CD4-positive, alpha-beta memory T cell (primary cell): ENCODE data around the gene QPRT. TPM values are rescaled to one million over a fixed set of nuclear protein-coding genes. Genes with fewer than 3 reads are reported as not detected.
"Not testable (repeated sequence)": the region's sequence is repeated elsewhere in the genome, so short reads cannot be mapped to it uniquely, and the experiment has no call there.

Experiments
- CTCF ChIA-PET: fragments of 350-600 bp; sonication (Branson Sonifier 250); formaldehyde crosslinking; loops from one replicate; lab custom pipeline; 2021; ENCODE audit warnings: inconsistent platforms; ENCODE audit not compliant: partially characterized antibody; lab: Charles Lee
- POLR2A ChIA-PET: fragments of 350-600 bp; sonication (Branson Sonifier 250); formaldehyde crosslinking; loops from one replicate; lab custom pipeline; 2021; ENCODE audit not compliant: partially characterized antibody; lab: Charles Lee
- DNase-seq, 5 donors: peaks; one replicate each; pipeline versions ENCODE4 v3.0.0 to v3.0.0-alpha.2; 2020 to 2022; ENCODE audit warnings: mixed read lengths in 1 of 5
- H3K27ac ChIP-seq: one replicate; pipeline ENCODE4 v1.7.0; 2013; ENCODE audit warnings: low read depth, low read length
- H3K27me3 ChIP-seq: 2 replicates; pipeline ENCODE4 v1.7.0; 2013; ENCODE audit warnings: mild to moderate bottlenecking, low read length, moderate library complexity; ENCODE audit not compliant: insufficient read depth
- H3K36me3 ChIP-seq: 2 replicates; pipeline ENCODE4 v1.7.0; 2013; ENCODE audit warnings: mild to moderate bottlenecking, low read length, moderate library complexity; ENCODE audit not compliant: insufficient read depth
- H3K4me1 ChIP-seq: 2 replicates; pipeline ENCODE4 v1.7.0; 2013; ENCODE audit warnings: mild to moderate bottlenecking, low read length, moderate library complexity; ENCODE audit not compliant: insufficient read depth
- H3K4me3 ChIP-seq, 2 donors: one replicate each; pipeline ENCODE4 v1.7.0; 2013; ENCODE audit warnings: low read length in 2 of 2, mild to moderate bottlenecking in 1 of 2
- H3K9me3 ChIP-seq, 2 donors: one replicate each; pipeline ENCODE4 v1.7.0; 2013; ENCODE audit warnings: low read length in 2 of 2, control low read depth in 1 of 2; ENCODE audit not compliant: control insufficient read depth in 1 of 2
- H3K27ac Mint-ChIP-seq, 7 donors: one replicate each; pipeline ENCODE4 v1.8.0; 2020 to 2021; ENCODE audit warnings: mixed read lengths in 7 of 7, mild to moderate bottlenecking in 6 of 7, inconsistent platforms in 3 of 7, moderate library complexity in 3 of 7
- H3K27me3 Mint-ChIP-seq, 2 donors: one replicate each; pipeline ENCODE4 v1.8.0; 2020 to 2021; ENCODE audit warnings: mixed read lengths in 2 of 2
- H3K36me3 Mint-ChIP-seq, 2 donors: one replicate each; pipeline ENCODE4 v1.8.0; 2020 to 2021; ENCODE audit warnings: mixed read lengths in 2 of 2, inconsistent platforms in 1 of 2, mild to moderate bottlenecking in 1 of 2
- H3K4me1 Mint-ChIP-seq, 4 donors: one replicate each; pipeline ENCODE4 v1.8.0; 2020 to 2021; ENCODE audit warnings: mixed read lengths in 4 of 4, mild to moderate bottlenecking in 1 of 4
- H3K4me3 Mint-ChIP-seq, 8 donors: one replicate each; pipeline ENCODE4 v1.8.0; 2020 to 2021; ENCODE audit warnings: mixed read lengths in 8 of 8, mild to moderate bottlenecking in 7 of 8, moderate library complexity in 6 of 8, inconsistent platforms in 3 of 8
- H3K9me3 Mint-ChIP-seq, 8 donors: one replicate each; pipeline ENCODE4 v1.8.0; 2020 to 2021; ENCODE audit warnings: mixed read lengths in 8 of 8, mild to moderate bottlenecking in 5 of 8, inconsistent platforms in 3 of 8, moderate library complexity in 1 of 8
- intact Hi-C: fragments of 100-400 bp; cut with micrococcal nuclease; formaldehyde crosslinking; loops from one replicate; pipeline ENCODE4 v1.15.1; 2023
- polyA plus RNA-seq, 2 donors: library from polyadenylated mRNA; unstranded; fragments of 300-500 nt; fragmentation: Illumina TruSeq; gene quantifications; one replicate each; pipeline ENCODE4 v1.2.3, GENCODE V29; 2021
- total RNA-seq, 2 experiments: library from RNA; stranded (reverse); gene quantifications; one replicate each; pipeline ENCODE4 v1.2.3, GENCODE V29; 2021

Gene QPRT
- total and polyA plus RNA-seq, 4 experiments from 2014 or later: 0.53 to 1.1 (median 0.84) TPM

DNA sequence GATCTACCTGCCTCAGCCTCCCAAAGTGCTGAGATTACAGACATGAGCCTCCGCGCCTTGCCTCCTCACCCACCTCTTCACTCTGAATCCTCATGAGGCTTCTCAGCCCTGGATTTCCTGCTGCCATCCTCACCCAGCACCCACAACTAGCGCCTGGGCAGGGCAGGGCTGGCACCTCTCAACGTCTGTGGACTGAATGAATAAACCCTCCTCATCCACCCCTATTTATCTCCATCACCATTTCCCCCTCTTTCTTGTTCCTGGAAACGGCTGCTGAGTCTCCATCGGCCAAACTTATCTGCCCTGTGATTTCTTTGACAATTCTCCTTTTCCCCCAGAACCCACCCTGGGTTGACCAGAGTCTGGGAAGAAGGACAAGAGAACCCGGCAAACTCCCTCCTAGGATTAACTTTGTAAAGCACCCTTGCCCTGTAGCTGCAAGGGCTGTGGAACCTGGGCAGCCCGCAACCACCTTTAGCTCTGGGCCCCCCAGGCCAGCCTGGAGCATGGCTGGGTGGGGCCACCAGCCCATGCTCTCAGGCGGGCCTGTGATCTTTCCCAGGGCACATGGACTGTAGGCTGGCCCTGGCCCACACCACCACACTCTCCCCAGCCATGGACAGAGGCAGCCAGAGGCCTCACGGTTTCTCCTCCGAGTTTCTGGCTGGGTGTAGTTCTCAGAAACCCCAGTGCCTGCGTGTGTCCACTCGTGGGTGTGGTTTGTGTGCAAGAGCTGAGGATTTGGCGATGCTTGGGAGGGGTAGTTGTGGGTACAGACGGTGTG lies 13.5 kb upstream of the QPRT start:
- Mint-ChIP-seq H3K9me3 (peaks cover 0 to 5% (median 0%) of the 10 kb centered on the region in 8 donors), H3K4me1 (peaks cover 35 to 85% (median 54%) of the 10 kb centered on the region in 4 donors), H3K27me3 (peaks cover 0 to 3% of the 10 kb centered on the region in 2 donors), H3K4me3 (peak overlapping the region; percentile 97 to 99 (median 99)), H3K36me3 (peaks cover 26 to 44% of the 10 kb centered on the region in 2 donors), H3K27ac (peak overlapping the region; percentile 94 to 100 (median 97))
- Histone ChIP-seq H3K27ac (peak overlapping the region; percentile 82), H3K27me3 (no peaks in the 10 kb centered on the region), H3K36me3 (peaks cover 10% of the 10 kb centered on the region), H3K4me1 (peaks cover 68% of the 10 kb centered on the region), H3K4me3 (peak overlapping the region; percentile 78 to 95), H3K9me3 (no peaks in the 10 kb centered on the region)
- DNase-seq: peak; percentile 28 to 55 (median 38)
- intact Hi-C loops: loop anchor here (2.0 kb wide), 1 partner anchor 13 kb away; the partner anchor contains the start of gene QPRT
- ChIA-PET CTCF (interaction anchor here (1.4 to 3.3 kb wide), 3 partner anchors 11 to 25 kb away, joined by 3 to 9 read pairs (median 6); no protein-coding TSS in a partner anchor), POLR2A (interaction anchor here (0.5 to 7.4 kb wide), 12 partner anchors 11 to 993 kb away, joined by 3 to 75 read pairs (median 4); partner anchors contain the start of genes FBRS, PAGR1, QPRT and TAOK2)

DNA sequence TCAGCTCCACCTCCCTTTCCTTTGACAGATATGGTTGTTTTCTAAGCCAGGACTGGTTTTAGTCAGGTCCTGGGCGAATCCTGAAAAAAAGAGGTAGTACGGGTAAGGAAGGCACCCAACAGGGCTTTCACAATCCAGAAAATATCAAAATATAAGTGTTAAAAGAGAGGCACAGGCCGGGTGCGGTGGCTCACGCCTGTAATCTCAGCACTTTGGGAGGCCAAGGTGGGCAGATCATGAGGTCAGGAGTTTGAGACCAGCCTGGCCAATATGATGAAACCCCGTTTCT lies 11.7 kb upstream of the QPRT start:
- peak overlapping the region in 1 of 2 donors; percentile 78 for H3K4me3 ChIP-seq
- H3K27me3 ChIP-seq, DNase-seq, intact Hi-C loops, H3K9me3 ChIP-seq, H3K9me3 Mint-ChIP-seq, H3K27me3 Mint-ChIP-seq, H3K36me3 ChIP-seq: not testable (repeated sequence)
- CTCF ChIA-PET: interaction anchor here (0.8 to 1.3 kb wide), 3 partner anchors 12 to 24 kb away, joined by 3 to 4 read pairs (median 3); partner anchors contain the start of gene QPRT
- H3K36me3 Mint-ChIP-seq: peaks cover 30 to 53% of the 10 kb centered on the region in 2 donors
- H3K4me3 Mint-ChIP-seq: peak overlapping the region; percentile 64 to 99 (median 98)
- H3K27ac Mint-ChIP-seq: peak overlapping the region in 6 of 7 donors; percentile 75 to 100 (median 94)
- H3K4me1 Mint-ChIP-seq: peaks cover 23 to 77% (median 45%) of the 10 kb centered on the region in 4 donors
- peak overlapping the region; percentile 82 for H3K27ac ChIP-seq
- H3K4me1 ChIP-seq: peaks cover 50% of the 10 kb centered on the region
- POLR2A ChIA-PET: interaction anchor here (0.6 to 7.4 kb wide), 8 partner anchors 10 to 398 kb away, joined by 3 to 75 read pairs (median 6); partner anchors contain the start of genes ALDOA, QPRT and TAOK2

DNA sequence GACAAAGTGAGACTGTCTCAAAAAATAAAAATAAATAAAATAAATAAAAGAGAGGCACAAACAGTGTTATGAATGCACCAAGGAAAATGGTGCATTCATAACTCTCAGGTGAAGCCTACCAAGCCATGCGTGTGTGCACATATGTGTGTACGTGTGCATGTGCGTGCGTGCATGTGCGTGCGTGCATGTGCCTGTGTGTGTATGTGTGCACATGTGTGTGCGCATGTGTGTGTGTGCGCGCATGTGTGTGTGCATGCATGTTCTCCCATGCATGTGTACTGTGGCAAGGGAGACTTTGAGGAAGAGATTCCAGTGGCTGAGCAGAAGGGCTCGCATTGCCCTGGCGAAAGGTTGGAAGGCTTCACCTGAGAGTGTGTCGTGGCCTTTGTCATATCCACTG lies 11.2 kb upstream of the QPRT start:
- H3K4me3 ChIP-seq: no peak overlapping the region
- H3K36me3 ChIP-seq: peaks cover 10% of the 10 kb centered on the region
- H3K27ac ChIP-seq: no peak overlapping the region
- intact Hi-C loops: no loop called here
- H3K27me3 Mint-ChIP-seq: peaks cover 0 to 3% of the 10 kb centered on the region in 2 donors
- H3K4me1 ChIP-seq: peaks cover 47% of the 10 kb centered on the region
- no peak for DNase-seq
- H3K9me3 Mint-ChIP-seq: peaks cover 0 to 5% (median 0%) of the 10 kb centered on the region in 8 donors
- POLR2A ChIA-PET: interaction anchor here (0.6 to 7.4 kb wide), 4 partner anchors 9 to 398 kb away, joined by 3 to 75 read pairs (median 6); partner anchors contain the start of genes ALDOA and QPRT
- H3K9me3 ChIP-seq: no peaks in the 10 kb centered on the region
- H3K27ac Mint-ChIP-seq: peak overlapping the region in 5 of 7 donors; percentile 22 to 100 (median 65)
- H3K36me3 Mint-ChIP-seq: peaks cover 30 to 50% of the 10 kb centered on the region in 2 donors
- peak overlapping the region in 6 of 8 donors; percentile 15 to 99 (median 46) for H3K4me3 Mint-ChIP-seq
- peaks cover 23 to 72% (median 44%) of the 10 kb centered on the region in 4 donors for H3K4me1 Mint-ChIP-seq
- no peaks in the 10 kb centered on the region for H3K27me3 ChIP-seq
- CTCF ChIA-PET: interaction anchor here (1.3 kb wide), 1 partner anchor 24 kb away, joined by 4 read pairs; no protein-coding TSS in a partner anchor

DNA sequence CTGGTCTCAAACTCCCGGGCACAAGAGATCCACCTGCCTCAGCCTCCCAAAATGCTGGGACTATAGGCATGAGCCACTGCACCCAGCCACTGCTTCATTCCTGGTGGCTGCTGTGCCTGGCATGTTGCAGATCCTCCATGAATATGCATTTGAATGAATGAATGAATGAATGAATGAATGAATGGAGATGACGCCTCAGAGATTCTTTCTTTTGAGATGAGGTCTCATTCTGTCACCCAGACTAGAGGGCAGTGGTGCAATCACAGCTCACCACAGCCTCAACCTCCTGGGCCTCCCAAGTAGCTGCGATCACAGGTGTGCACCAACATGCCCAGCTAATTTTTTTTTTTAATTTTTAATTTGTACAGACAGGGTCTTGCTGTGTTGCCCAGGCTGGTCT lies 10.7 kb upstream of the QPRT start:
- H3K27me3 ChIP-seq: no peaks in the 10 kb centered on the region
- H3K27me3 Mint-ChIP-seq: peaks cover 0 to 3% of the 10 kb centered on the region in 2 donors
- no peaks in the 10 kb centered on the region for H3K9me3 ChIP-seq
- peaks cover 23 to 67% (median 44%) of the 10 kb centered on the region in 4 donors for H3K4me1 Mint-ChIP-seq
- intact Hi-C loops: no loop called here
- H3K4me3 ChIP-seq: no peak overlapping the region
- CTCF ChIA-PET: no interaction called here
- H3K4me3 Mint-ChIP-seq: peak overlapping the region in 1 of 8 donors; percentile 43
- peaks cover 10% of the 10 kb centered on the region for H3K36me3 ChIP-seq
- H3K27ac ChIP-seq: no peak overlapping the region
- peak overlapping the region in 3 of 7 donors; percentile 66 to 100 (median 70) for H3K27ac Mint-ChIP-seq
- peaks cover 0 to 5% (median 0%) of the 10 kb centered on the region in 8 donors for H3K9me3 Mint-ChIP-seq
- peaks cover 28 to 46% of the 10 kb centered on the region in 2 donors for H3K36me3 Mint-ChIP-seq
- DNase-seq: no peak
- POLR2A ChIA-PET: interaction anchor here (0.6 kb wide), 1 partner anchor 397 kb away, joined by 3 read pairs; the partner anchor contains the start of gene ALDOA
- peaks cover 47% of the 10 kb centered on the region for H3K4me1 ChIP-seq

DNA sequence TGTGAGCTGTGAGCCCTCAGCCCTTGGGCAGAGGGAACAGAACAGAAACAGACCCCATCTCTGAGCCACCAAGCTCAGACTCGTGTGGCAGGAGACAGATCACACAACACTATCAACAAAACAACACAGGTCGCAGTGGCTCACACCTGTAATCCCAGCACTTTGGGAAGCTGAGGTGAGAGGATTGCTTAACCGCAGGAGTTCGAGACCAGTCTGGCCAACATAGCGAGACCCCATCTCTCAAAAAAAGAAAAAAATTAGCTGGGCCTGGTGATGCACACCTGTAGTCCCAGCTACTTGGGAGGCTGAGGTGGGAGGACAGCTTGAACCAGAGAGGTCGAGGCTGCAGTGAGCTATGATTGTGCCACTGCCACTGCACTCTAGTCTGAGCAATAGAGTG lies 5.5 kb upstream of the QPRT start:
- Histone ChIP-seq H3K27me3 (no peaks in the 10 kb centered on the region), H3K9me3 (no peaks in the 10 kb centered on the region), H3K36me3 (no peaks in the 10 kb centered on the region), H3K27ac (no peak overlapping the region), H3K4me1 (peaks cover 16% of the 10 kb centered on the region), H3K4me3 (no peak overlapping the region)
- CTCF ChIA-PET: interaction anchor here (0.6 to 1.5 kb wide), 3 partner anchors 175 to 361 kb away, joined by 4 read pairs; no protein-coding TSS in a partner anchor
- peaks cover 4 to 12% of the 10 kb centered on the region in 2 donors for H3K36me3 Mint-ChIP-seq
- peaks cover 6 to 28% (median 17%) of the 10 kb centered on the region in 4 donors for H3K4me1 Mint-ChIP-seq
- H3K27me3 Mint-ChIP-seq: no peaks in the 10 kb centered on the region
- H3K9me3 Mint-ChIP-seq: peaks cover 0 to 2% (median 0%) of the 10 kb centered on the region in 8 donors
- POLR2A ChIA-PET: interaction anchor here (7.9 kb wide), 1 partner anchor 9 kb away, joined by 75 read pairs; the partner anchor contains the start of gene SPN
- H3K4me3 Mint-ChIP-seq: no peak overlapping the region
- intact Hi-C loops: no loop called here
- no peak for DNase-seq
- peak overlapping the region in 2 of 7 donors; percentile 26 to 80 for H3K27ac Mint-ChIP-seq

DNA sequence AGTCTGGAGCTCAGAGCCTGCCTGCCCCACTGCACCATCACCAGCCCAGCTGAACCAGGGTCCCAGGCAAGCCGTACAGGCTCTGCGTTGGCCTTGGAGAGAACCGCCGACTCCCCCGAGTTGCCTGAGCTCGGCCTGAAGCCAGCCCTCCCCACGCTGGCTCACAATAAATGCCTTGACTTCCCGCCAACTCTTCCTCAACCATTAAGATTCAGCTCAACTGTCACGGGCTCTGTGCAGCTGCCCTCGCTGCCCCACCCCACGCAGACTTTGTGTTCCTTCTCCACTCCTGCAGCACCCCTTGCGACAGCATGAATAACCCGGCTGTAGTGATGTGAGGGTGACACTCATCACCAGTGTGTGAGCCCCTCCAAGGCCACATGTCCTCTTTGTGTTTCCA lies 4.8 kb upstream of the QPRT start:
- intact Hi-C loops: no loop called here
- H3K27ac Mint-ChIP-seq: peak overlapping the region in 3 of 7 donors; percentile 61 to 75 (median 62)
- no peaks in the 10 kb centered on the region for H3K36me3 ChIP-seq
- no peak overlapping the region for H3K27ac ChIP-seq
- H3K27me3 ChIP-seq: no peaks in the 10 kb centered on the region
- CTCF ChIA-PET: interaction anchor here (0.6 to 1.5 kb wide), 4 partner anchors 32 to 361 kb away, joined by 3 to 4 read pairs (median 4); no protein-coding TSS in a partner anchor
- H3K36me3 Mint-ChIP-seq: peaks cover 4 to 12% of the 10 kb centered on the region in 2 donors
- H3K4me3 ChIP-seq: no peak overlapping the region
- POLR2A ChIA-PET: interaction anchor here (1.2 to 7.9 kb wide), 2 partner anchors 10 to 33 kb away, joined by 4 to 75 read pairs; partner anchors contain the start of gene SPN
- H3K9me3 ChIP-seq: no peaks in the 10 kb centered on the region
- no peak for DNase-seq
- peaks cover 7 to 30% (median 16%) of the 10 kb centered on the region in 4 donors for H3K4me1 Mint-ChIP-seq
- H3K4me1 ChIP-seq: peaks cover 18% of the 10 kb centered on the region
- H3K9me3 Mint-ChIP-seq: peaks cover 0 to 2% (median 0%) of the 10 kb centered on the region in 8 donors
- H3K4me3 Mint-ChIP-seq: no peak overlapping the region
- H3K27me3 Mint-ChIP-seq: no peaks in the 10 kb centered on the region
